Activated CD4-positive, alpha-beta T cell treated with anti-CD3 and anti-CD28 coated beads, Interleukin-2, amount 10 ng/mL, durations not matched to agents 24 days and 14 days (primary cell): ENCODE data around the gene MED23. TPM values are rescaled to one million over a fixed set of nuclear protein-coding genes. Genes with fewer than 3 reads are reported as not detected.
A peak's percentile ranks its signal among the peaks of the same experiment; 100 is the strongest.

ENCODE experiments used
- DNase-seq: peaks from one replicate; pipeline ENCODE4 v3.0.0; 2022
- H3K27ac Mint-ChIP-seq: one replicate; pipeline ENCODE4 v1.8.0; 2022; ENCODE audit warnings: mild to moderate bottlenecking, mixed read lengths
- H3K27me3 Mint-ChIP-seq: one replicate; pipeline ENCODE4 v1.8.0; 2022; ENCODE audit warnings: mixed read lengths
- H3K36me3 Mint-ChIP-seq: one replicate; pipeline ENCODE4 v1.8.0; 2022; ENCODE audit warnings: low read depth, mild to moderate bottlenecking, mixed read lengths
- H3K4me1 Mint-ChIP-seq: one replicate; pipeline ENCODE4 v1.8.0; 2021; ENCODE audit warnings: mixed read lengths
- H3K4me3 Mint-ChIP-seq: one replicate; pipeline ENCODE4 v1.8.0; 2022; ENCODE audit warnings: mild to moderate bottlenecking, moderate library complexity, mixed read lengths
- H3K9me3 Mint-ChIP-seq: one replicate; pipeline ENCODE4 v1.8.0; 2021; ENCODE audit warnings: mixed read lengths
- intact Hi-C: fragments of 100-400 bp; cut with micrococcal nuclease; formaldehyde crosslinking; loops from one replicate; pipeline ENCODE4 v1.15.1; 2023
- total RNA-seq: library from RNA; stranded (reverse); gene quantifications from 2 replicates; pipeline ENCODE4 v1.2.3, GENCODE V29; 2022

Gene MED23
- total RNA-seq, 1 donor from 2014 or later = 30.2 TPM

DNA sequence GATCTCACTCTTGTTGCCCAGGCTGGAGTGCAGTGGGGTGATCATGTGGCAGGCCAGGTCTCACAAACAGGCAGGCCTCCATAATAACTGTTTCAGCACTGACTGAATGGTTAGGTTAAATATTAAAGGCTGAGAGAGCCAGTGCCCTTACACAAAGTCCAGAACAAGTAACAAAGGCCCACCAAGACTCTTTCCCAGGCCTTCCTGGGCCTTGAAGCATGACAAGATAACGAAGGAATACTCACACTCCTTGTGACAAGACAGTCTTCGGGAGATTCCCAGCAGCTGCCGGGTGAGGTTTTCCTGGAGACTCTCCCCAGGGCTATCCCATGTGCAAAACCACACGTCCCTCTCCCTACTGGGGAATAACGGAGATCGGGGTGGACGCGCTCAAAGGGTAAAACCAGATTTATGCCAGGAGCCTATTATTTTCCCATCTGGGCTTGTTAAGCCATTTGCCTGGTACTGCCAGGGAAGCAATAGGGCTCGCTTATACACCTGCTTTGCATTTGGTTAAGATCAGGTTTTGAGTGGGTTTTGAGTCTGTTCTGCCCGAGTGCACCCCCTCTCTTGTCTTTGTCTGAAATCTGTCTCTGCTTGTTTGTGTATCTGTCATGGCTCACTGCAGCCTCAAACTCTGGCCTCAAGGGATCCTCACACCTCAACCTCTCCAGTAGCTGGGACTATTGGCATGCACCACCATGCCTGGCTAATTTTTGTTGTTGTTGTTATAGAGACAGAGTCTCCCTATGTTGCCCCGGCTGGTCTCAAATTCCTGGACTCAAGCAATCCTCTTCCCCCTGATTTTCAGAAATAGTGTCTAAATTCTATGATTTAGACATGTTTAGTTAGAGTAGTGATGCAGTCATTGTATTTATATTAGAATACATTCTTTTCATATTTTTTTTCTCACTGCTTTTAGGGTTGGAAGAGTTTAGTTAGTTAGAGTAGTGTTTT, 7.6 kb upstream of the MED23 start:
- DNase-seq = no peak
- peaks cover 1% of the 10 kb centered on the region for H3K4me1 Mint-ChIP-seq
- H3K9me3 Mint-ChIP-seq = no peaks in the 10 kb centered on the region
- H3K4me3 Mint-ChIP-seq = no peak overlapping the region
- intact Hi-C loops = no loop called here
- H3K36me3 Mint-ChIP-seq = no peaks in the 10 kb centered on the region
- no peak overlapping the region for H3K27ac Mint-ChIP-seq
- no peaks in the 10 kb centered on the region for H3K27me3 Mint-ChIP-seq

DNA sequence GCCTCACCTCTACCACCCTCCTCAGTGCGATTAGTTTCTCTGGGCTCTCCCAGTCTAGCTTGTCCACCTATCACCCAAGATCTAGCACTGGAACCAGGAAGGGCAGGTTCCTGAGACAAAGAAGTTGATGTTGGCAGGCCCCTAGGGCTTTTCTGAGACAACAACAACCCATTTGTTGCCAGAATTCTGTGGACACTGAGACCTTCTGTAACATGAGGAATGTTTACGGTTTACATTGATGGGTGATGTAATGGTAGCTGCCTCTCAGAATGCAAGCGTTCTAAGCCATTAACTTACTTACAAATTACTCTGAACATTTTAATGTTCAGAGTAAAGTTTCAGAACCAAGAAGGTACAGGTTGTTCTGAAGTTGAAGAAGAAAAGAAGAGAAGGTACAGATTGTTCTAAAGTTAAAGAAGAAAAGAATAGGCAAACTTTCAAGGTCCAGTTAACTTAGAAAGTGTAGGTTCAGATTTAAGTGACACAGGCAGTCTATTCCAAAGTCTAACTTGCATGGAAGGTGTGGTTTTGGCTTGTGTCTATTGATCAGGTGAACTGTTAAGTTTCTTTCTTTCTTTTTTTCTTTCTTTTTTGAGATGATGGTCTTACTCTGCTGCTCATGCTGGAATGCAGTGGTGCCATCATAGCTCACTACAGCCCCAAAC, 3.7 kb upstream of the MED23 start:
- Mint-ChIP-seq H3K4me1 (peaks cover 14% of the 10 kb centered on the region), H3K9me3 (no peaks in the 10 kb centered on the region), H3K27ac (no peak overlapping the region), H3K4me3 (no peak overlapping the region), H3K36me3 (peaks cover 4% of the 10 kb centered on the region), H3K27me3 (no peaks in the 10 kb centered on the region)
- DNase-seq = no peak
- intact Hi-C loops = no loop called here

DNA sequence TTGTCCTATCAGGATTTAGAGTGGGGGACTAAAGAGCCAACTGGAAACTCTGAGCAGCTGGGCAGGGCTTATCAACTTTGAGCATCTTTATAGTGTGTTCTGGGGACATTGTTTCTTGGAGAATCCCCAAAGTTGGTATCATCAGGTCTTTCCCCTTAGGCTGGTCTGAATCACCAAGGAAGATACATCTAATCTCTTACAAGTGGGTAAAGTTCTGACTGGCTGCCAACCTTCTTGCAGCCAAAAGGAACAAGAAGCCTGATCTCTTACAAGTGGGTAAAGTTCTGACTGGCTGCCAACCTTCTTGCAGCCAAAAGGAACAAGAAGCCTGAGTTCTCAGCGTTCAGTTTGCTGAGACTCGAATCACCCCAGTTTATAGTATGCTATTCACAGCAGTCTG, 1.6 kb upstream of the MED23 start:
- intact Hi-C loops = loop anchor here (5.0 kb wide), 3 partner anchors 37 to 1183 kb away; partner anchors contain the start of gene RPS12
- H3K27ac Mint-ChIP-seq = no peak overlapping the region
- H3K36me3 Mint-ChIP-seq = peaks cover 6% of the 10 kb centered on the region
- no peak for DNase-seq
- no peaks in the 10 kb centered on the region for H3K9me3 Mint-ChIP-seq
- no peak overlapping the region for H3K4me3 Mint-ChIP-seq
- peaks cover 21% of the 10 kb centered on the region for H3K4me1 Mint-ChIP-seq
- no peaks in the 10 kb centered on the region for H3K27me3 Mint-ChIP-seq

DNA sequence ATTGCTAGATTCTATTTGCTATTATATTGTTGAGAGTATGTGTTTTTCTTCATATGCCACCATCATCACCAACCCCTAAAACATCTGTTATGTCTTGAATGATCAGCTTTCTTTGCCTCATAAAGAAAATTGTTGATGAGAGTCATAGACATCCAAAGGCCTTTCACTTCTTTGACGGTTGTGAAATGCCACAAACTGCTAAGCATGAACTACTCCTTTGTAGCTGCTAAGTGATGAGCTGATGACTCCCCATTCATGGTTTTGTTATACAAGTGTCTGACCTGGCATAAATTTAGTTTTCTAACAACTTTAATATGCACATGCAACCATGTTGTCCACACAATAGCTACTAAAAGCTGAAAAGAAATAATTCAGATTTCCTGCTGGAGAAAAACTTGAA, 684 bp upstream of the MED23 start:
- no peak for DNase-seq
- H3K27me3 Mint-ChIP-seq = no peaks in the 10 kb centered on the region
- H3K9me3 Mint-ChIP-seq = no peaks in the 10 kb centered on the region
- H3K4me3 Mint-ChIP-seq = peak overlapping the region; percentile 97
- H3K27ac Mint-ChIP-seq = peak overlapping the region; percentile 82
- intact Hi-C loops = loop anchor here (1.0 to 5.0 kb wide), 6 partner anchors 36 to 1184 kb away; partner anchors contain the start of gene RPS12
- peaks cover 12% of the 10 kb centered on the region for H3K36me3 Mint-ChIP-seq
- H3K4me1 Mint-ChIP-seq = peaks cover 22% of the 10 kb centered on the region

DNA sequence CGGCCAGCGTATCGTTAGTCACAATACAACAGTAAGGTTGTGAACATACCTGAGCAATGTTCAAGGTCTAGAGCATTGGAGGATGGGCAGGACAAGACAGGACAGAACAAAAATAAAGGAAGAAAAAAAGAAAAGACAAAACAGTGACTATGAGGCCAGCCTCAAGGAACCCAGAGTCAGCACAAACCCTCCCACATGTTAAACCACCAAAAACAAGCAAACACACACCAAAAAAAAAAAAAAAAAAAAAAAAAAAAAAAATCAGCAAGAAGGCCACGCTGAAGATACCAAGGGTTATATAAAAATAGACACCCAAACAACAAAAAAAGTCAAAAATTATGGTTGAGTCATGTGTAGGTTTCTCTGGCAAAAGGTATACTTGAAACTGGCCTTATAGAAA, 12.8 kb downstream of the MED23 start:
- no peak overlapping the region for H3K27ac Mint-ChIP-seq
- no peak overlapping the region for H3K4me3 Mint-ChIP-seq
- peaks cover 32% of the 10 kb centered on the region for H3K36me3 Mint-ChIP-seq
- intact Hi-C loops = no loop called here
- no peaks in the 10 kb centered on the region for H3K27me3 Mint-ChIP-seq
- peaks cover 2% of the 10 kb centered on the region for H3K4me1 Mint-ChIP-seq
- no peak for DNase-seq
- H3K9me3 Mint-ChIP-seq = no peaks in the 10 kb centered on the region

DNA sequence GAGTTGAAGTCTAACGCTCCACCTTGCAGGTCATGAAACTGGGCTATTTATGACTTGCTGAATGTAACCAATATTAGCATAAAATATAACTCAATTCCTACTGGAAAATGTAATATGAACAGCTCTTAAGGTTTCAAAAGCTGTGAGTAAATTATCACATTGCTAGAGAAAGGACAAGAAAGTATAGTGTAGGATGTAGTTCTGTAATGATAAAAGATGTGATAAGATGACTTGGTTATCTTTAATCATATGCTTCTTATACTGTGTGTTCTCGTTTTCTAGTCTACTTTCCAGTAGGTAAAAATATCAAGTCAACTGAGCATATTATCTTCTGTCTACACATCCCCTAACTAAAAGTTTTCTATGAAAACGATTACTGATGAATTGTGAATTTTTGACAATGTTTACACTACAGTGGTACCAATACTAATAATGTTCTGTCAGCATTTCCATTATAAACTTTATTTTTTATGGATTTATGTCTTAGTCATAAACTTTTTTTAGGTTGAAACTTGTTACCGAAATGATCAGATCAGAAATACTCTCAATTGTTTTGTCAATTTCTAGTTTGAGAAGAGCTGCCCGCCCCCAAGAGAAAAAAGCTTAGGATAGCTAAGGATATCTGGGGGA, 14.6 kb downstream of the MED23 start:
- H3K27ac Mint-ChIP-seq = no peak overlapping the region
- no peaks in the 10 kb centered on the region for H3K9me3 Mint-ChIP-seq
- H3K36me3 Mint-ChIP-seq = peaks cover 35% of the 10 kb centered on the region
- peaks cover 2% of the 10 kb centered on the region for H3K4me1 Mint-ChIP-seq
- intact Hi-C loops = no loop called here
- DNase-seq = no peak
- H3K4me3 Mint-ChIP-seq = no peak overlapping the region
- no peaks in the 10 kb centered on the region for H3K27me3 Mint-ChIP-seq

DNA sequence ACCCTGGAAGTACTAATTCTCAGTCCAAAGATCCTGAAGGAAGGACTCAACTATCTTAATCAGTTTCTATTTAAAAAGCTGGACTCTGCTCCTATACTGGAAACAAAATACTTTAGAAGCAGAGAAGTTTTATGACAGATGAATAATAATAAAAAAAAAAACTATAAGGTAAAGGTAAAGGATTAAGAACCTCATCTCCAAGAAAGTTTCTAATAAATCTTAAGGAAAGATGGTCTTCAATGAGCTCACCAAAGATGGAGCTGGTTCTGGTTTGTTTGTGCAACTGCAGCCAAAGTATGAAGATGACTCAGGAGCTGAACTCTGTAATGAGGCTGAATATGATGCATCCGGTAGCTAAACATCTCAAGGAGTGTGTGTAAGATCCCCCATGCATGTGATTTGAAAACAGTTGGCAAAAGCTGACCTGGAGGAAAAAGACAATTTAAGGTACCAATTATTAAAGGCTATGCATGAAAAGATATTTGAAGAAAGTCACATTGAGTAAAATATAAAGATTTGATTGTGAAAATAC, 25.2 kb downstream of the MED23 start:
- Mint-ChIP-seq H3K4me1 (no peaks in the 10 kb centered on the region), H3K27me3 (no peaks in the 10 kb centered on the region), H3K9me3 (no peaks in the 10 kb centered on the region), H3K4me3 (no peak overlapping the region), H3K27ac (no peak overlapping the region), H3K36me3 (peaks cover 48% of the 10 kb centered on the region)
- no peak for DNase-seq
- intact Hi-C loops = no loop called here

DNA sequence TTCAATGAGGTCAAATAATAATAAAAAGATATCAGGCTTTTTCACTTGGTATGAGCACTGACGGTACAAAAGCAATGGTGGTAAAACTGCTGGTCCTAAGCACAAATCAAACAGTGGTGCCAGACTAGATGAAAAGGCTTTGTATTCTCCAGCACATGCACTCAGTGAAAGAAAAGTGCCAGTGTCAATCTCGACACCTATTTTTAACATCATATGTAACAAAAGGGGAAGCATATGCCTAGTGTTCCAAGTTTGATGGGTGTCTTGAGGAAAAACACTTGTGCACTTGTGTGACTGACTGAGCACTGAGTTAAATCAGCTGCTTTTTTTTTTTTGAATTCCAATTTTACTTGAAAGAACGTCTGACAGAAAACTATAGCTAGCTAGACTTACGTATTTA, 27.3 kb downstream of the MED23 start:
- H3K4me3 Mint-ChIP-seq = no peak overlapping the region
- H3K27me3 Mint-ChIP-seq = no peaks in the 10 kb centered on the region
- no peaks in the 10 kb centered on the region for H3K4me1 Mint-ChIP-seq
- no peak for DNase-seq
- peaks cover 48% of the 10 kb centered on the region for H3K36me3 Mint-ChIP-seq
- intact Hi-C loops = no loop called here
- no peak overlapping the region for H3K27ac Mint-ChIP-seq
- H3K9me3 Mint-ChIP-seq = no peaks in the 10 kb centered on the region

DNA sequence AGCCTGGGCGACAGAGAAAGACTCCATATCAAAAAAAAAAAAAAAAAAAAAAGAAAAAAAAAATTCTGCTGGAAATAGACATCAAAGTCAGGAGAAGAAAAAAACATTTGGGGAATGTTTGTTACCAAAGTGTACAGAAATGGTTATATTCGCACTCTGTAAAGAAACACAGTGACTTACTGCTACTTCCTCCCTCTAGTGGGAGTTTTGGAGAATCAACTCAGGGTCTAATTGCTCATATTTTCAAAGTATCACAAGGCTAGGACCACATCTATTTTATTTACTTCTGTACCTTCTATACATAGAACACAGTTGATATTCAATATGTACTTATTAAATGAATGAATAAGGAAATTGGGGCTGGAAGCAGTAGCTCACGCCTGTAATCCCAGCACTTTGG, 30.6 kb downstream of the MED23 start:
- Mint-ChIP-seq H3K4me3 (no peak overlapping the region), H3K4me1 (no peaks in the 10 kb centered on the region), H3K9me3 (no peaks in the 10 kb centered on the region), H3K36me3 (peaks cover 49% of the 10 kb centered on the region), H3K27ac (no peak overlapping the region), H3K27me3 (no peaks in the 10 kb centered on the region)
- intact Hi-C loops = no loop called here
- DNase-seq = no peak

DNA sequence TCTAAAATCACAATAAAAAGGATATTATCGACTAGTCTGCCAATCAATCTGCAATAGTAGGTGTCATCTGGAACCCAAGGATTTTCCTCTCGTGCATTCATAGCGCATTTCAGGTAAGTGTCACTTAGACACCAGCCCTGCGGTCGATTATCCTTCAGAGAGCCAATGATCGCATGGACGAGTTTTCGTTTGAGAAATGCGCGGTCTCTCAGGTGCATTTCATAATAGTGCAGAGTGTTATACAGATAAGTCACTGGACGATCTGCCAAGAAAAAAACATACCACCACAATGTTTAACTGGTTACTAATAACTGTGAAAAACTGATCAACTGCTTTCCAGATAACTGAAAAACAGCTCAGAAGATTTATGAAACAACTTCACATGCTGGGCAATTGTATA, 34.0 kb downstream of the MED23 start:
- no peak overlapping the region for H3K4me3 Mint-ChIP-seq
- DNase-seq = no peak
- H3K4me1 Mint-ChIP-seq = no peaks in the 10 kb centered on the region
- H3K36me3 Mint-ChIP-seq = peaks cover 47% of the 10 kb centered on the region
- intact Hi-C loops = loop anchor here (5.0 kb wide), 1 partner anchor 33 kb away; the partner anchor contains the start of gene MED23
- no peaks in the 10 kb centered on the region for H3K27me3 Mint-ChIP-seq
- no peaks in the 10 kb centered on the region for H3K9me3 Mint-ChIP-seq
- no peak overlapping the region for H3K27ac Mint-ChIP-seq

DNA sequence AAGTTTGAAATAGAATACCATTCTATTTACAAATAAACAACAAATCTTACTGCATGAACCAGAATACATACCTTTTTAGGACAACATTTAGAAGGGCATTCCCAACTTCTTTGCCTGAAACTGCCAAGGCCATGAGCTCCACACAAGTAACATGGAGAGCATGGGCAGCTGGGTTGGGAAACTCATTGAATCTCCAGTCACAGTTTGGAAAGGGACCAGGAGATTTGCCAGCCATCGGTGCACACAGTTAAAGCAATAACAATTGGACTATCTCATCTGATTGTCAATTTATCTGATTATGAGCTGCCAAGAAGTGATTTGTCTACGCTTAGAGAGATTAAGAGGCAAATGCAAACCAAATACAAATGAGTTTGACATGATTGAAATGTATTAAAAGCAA, 35.1 kb downstream of the MED23 start:
- Mint-ChIP-seq H3K4me3 (no peak overlapping the region), H3K4me1 (peaks cover 2% of the 10 kb centered on the region), H3K27me3 (no peaks in the 10 kb centered on the region), H3K27ac (no peak overlapping the region), H3K36me3 (peaks cover 43% of the 10 kb centered on the region), H3K9me3 (no peaks in the 10 kb centered on the region)
- no peak for DNase-seq
- intact Hi-C loops = loop anchor here (5.0 kb wide), 1 partner anchor 34 kb away; the partner anchor contains the start of gene MED23

DNA sequence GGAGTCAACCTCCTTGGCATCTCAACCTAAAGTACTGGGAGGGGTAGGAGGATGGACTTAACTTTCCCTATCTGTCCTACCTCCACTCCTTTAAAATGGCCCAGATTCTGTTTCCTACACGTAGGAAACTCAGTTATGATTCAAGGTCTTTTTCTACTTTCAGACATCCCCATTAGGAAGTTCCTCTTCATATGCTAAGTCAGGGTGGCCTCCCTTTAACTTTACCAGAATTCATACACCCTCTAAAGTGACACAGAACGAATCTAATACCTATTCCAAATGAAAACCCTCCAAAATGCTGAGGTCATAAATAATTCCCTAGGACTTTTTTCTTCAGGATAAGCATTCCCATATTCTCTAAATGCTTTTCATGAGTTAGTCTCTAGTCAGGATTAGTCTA, 39.4 kb downstream of the MED23 start:
- Mint-ChIP-seq H3K4me3 (no peak overlapping the region), H3K27me3 (no peaks in the 10 kb centered on the region), H3K4me1 (peaks cover 2% of the 10 kb centered on the region), H3K9me3 (no peaks in the 10 kb centered on the region), H3K27ac (peak overlapping the region; percentile 6), H3K36me3 (peaks cover 32% of the 10 kb centered on the region)
- no peak for DNase-seq
- intact Hi-C loops = no loop called here

DNA sequence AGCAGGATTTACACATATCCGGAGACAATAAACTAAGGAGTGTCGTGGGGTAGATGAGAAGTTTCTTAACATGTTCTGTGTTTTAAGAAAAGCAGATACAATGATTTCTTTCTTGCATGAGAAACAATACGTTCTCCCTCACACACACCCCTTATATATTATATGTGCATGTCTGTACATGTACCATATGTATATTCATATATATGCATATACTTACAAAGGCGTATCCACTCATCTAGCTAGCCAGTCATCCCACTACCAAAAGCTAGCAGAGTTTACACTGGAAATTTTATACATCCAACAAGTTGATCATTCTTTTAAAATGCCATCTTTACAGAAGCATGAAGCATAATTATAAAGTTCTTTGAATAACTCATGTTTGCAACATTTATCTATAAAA, 40.1 kb downstream of the MED23 start:
- Mint-ChIP-seq H3K4me1 (peaks cover 2% of the 10 kb centered on the region), H3K27me3 (no peaks in the 10 kb centered on the region), H3K36me3 (peaks cover 33% of the 10 kb centered on the region), H3K27ac (no peak overlapping the region), H3K4me3 (no peak overlapping the region), H3K9me3 (no peaks in the 10 kb centered on the region)
- intact Hi-C loops = no loop called here
- no peak for DNase-seq

DNA sequence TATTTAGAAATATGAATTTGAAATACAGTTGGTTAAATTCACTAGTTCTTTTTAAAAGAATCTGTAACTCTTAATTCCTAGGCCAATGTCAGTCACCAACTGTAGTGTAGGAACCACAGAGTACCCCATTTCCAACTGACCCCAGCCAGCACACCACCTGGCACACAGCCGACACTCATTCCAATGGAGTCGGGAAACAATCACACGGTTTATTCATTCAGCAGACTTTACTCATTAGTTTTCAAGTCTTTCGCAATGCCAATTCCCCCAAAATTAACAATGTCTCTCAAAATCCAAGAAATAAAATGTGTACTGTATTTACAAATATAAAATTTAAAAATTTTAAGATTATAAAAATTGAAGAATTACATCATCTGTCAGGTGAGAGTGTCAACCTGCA, 41.5 kb downstream of the MED23 start:
- H3K9me3 Mint-ChIP-seq = no peaks in the 10 kb centered on the region
- peaks cover 2% of the 10 kb centered on the region for H3K4me1 Mint-ChIP-seq
- DNase-seq = no peak
- H3K36me3 Mint-ChIP-seq = peaks cover 28% of the 10 kb centered on the region
- intact Hi-C loops = no loop called here
- no peak overlapping the region for H3K27ac Mint-ChIP-seq
- H3K27me3 Mint-ChIP-seq = no peaks in the 10 kb centered on the region
- no peak overlapping the region for H3K4me3 Mint-ChIP-seq
